AG04450 (cell line): ENCODE data around the gene GALR2. TPM values are rescaled to one million over a fixed set of nuclear protein-coding genes. Genes with fewer than 3 reads are reported as not detected.

ENCODE experiments used
- CTCF ChIA-PET: fragments of 300-600, 350-600 bp; formaldehyde crosslinking; extraction: SDS; loops from one replicate; lab custom pipeline; 2022; ENCODE audit warnings: antibody characterized with exemption, inconsistent platforms; lab: Charles Lee
- POLR2A ChIA-PET: fragments of 350-600 bp; formaldehyde crosslinking; extraction: SDS; loops from one replicate; lab custom pipeline; 2021; ENCODE audit warnings: antibody characterized with exemption, inconsistent platforms; lab: Yijun Ruan, JAX
- DNase-seq: peaks from one replicate; pipeline ENCODE4 v3.0.0-alpha.2; 2011; ENCODE audit warnings: low read depth, low spot score
- H3K27ac ChIP-seq: one replicate; pipeline ENCODE4 v1.5.1; 2012; ENCODE audit warnings: low read depth, low read length, control low read depth
- H3K27me3 ChIP-seq: one replicate; pipeline ENCODE4 v1.6.0; 2012; ENCODE audit warnings: low read length; ENCODE audit not compliant: control insufficient read depth, insufficient read depth
- H3K4me3 ChIP-seq: 2 replicates; pipeline ENCODE4 v1.5.1; 2011; ENCODE audit warnings: mild to moderate bottlenecking, low read depth, low read length, control low read depth
- H3K9me3 ChIP-seq: 2 replicates; pipeline ENCODE4 v1.5.1; 2012; ENCODE audit warnings: low read length; ENCODE audit not compliant: control insufficient read depth, insufficient read depth
- polyA plus RNA-seq: library from polyadenylated mRNA; depleted of rRNA; stranded (reverse); fragments of >200 nt; gene quantifications from 2 replicates; pipeline ENCODE4 v1.2.3, GENCODE V29; 2011
- TF ChIP-seq, protein P1 (sequence below): IDR thresholded peaks from 2 replicates; pipeline ENCODE4 v1.5.1; 2011; ENCODE audit warnings: low read depth, low read length, control low read depth, inconsistent platforms

Gene GALR2
- polyA plus RNA-seq, 1 experiment, result not detected

DNA sequence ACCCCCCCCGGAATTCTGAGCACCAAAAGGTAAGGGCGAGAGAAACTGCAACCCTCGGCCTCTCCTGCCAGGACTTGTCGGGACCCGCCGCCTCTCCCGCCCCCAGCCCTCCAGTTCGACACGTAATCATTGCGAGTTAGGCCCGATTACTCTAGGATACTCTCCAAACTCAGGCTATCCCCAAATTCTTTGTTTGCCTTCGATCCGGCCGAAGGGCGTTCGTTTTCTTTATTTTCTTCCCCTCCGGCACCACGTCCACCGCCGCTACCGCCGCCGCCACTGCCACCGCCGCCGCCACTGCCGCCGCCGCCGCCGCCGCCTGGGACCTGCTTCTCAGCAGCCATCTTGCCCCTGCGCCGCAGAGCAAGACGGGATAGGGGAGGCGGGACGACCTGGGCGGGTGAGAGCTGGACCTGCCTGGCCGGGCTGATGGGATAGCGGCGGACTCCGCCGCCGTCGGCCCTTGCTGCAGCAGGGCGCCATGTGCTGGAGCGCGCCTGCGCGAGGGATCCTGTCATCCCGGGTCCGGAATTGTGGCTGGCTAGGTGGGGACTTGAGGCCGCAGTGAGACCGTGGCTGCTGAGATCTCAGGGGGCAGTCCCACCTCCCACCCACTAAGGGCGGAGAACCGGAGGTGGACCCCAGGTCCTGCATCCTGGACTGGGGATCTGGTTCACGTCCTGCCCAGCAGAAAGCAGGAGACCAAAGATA lies 2.3 kb upstream of the GALR2 start, which contains the start of gene SRP68:
Gene SRP68, minus strand, starts transcription at position 370 of the 711 bp plus-strand sequence. Its CDS starts 26 bp downstream, at position 344.
- TF ChIP-seq, protein P1, sequence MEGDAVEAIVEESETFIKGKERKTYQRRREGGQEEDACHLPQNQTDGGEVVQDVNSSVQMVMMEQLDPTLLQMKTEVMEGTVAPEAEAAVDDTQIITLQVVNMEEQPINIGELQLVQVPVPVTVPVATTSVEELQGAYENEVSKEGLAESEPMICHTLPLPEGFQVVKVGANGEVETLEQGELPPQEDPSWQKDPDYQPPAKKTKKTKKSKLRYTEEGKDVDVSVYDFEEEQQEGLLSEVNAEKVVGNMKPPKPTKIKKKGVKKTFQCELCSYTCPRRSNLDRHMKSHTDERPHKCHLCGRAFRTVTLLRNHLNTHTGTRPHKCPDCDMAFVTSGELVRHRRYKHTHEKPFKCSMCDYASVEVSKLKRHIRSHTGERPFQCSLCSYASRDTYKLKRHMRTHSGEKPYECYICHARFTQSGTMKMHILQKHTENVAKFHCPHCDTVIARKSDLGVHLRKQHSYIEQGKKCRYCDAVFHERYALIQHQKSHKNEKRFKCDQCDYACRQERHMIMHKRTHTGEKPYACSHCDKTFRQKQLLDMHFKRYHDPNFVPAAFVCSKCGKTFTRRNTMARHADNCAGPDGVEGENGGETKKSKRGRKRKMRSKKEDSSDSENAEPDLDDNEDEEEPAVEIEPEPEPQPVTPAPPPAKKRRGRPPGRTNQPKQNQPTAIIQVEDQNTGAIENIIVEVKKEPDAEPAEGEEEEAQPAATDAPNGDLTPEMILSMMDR, result no peak
- CTCF ChIA-PET, result no interaction called here
- Histone ChIP-seq H3K27me3 (peaks cover 33% of the 10 kb centered on the region), H3K4me3 (peak within 1 kb of the TSS; percentile 79), H3K9me3 (peaks cover 4% of the 10 kb centered on the region; the same call in 1 of the 2 replicates), H3K27ac (peak within 1 kb of the TSS; percentile 39)
- peak; percentile 81 for DNase-seq
- POLR2A ChIA-PET, result interaction anchor here (0.8 to 1.0 kb wide), 2 partner anchors 14 to 53 kb away, joined by 3 read pairs; no protein-coding TSS in a partner anchor

GRCh38 chr17:76075364-76076145 lies 974 bp downstream of the GALR2 start:
- POLR2A ChIA-PET, result no interaction called here
- Histone ChIP-seq H3K4me3 (no peak overlapping the region), H3K27ac (no peak overlapping the region), H3K9me3 (peaks cover 4% of the 10 kb centered on the region; the same call in 1 of the 2 replicates), H3K27me3 (peaks cover 64% of the 10 kb centered on the region)
- TF ChIP-seq, protein P1, result no peak
- DNase-seq, result no peak
- CTCF ChIA-PET, result interaction anchor here (0.6 kb wide), 1 partner anchor 77 kb away, joined by 3 read pairs; no protein-coding TSS in a partner anchor

GRCh38 chr17:76076146-76076764 lies 1.7 kb downstream of the GALR2 start:
- POLR2A ChIA-PET, result no interaction called here
- no peak overlapping the region for H3K4me3 ChIP-seq
- H3K27me3 ChIP-seq, result peaks cover 66% of the 10 kb centered on the region
- H3K27ac ChIP-seq, result no peak overlapping the region
- TF ChIP-seq, protein P1, result no peak
- CTCF ChIA-PET, result no interaction called here
- H3K9me3 ChIP-seq, result peaks cover 4% of the 10 kb centered on the region; the same call in 1 of the 2 replicates
- DNase-seq, result no peak

DNA sequence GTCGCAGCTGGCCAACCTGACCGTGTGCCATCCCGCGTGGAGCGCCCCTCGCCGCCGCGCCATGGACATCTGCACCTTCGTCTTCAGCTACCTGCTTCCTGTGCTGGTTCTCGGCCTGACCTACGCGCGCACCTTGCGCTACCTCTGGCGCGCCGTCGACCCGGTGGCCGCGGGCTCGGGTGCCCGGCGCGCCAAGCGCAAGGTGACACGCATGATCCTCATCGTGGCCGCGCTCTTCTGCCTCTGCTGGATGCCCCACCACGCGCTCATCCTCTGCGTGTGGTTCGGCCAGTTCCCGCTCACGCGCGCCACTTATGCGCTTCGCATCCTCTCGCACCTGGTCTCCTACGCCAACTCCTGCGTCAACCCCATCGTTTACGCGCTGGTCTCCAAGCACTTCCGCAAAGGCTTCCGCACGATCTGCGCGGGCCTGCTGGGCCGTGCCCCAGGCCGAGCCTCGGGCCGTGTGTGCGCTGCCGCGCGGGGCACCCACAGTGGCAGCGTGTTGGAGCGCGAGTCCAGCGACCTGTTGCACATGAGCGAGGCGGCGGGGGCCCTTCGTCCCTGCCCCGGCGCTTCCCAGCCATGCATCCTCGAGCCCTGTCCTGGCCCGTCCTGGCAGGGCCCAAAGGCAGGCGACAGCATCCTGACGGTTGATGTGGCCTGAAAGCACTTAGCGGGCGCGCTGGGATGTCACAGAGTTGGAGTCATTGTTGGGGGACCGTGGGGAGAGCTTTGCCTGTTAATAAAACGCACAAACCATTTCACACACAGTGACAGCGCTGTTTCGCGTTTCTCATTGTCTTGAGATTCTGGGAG lies 2.4 kb downstream of the GALR2 start:
- TF ChIP-seq, protein P1, result no peak
- H3K27ac ChIP-seq, result no peak overlapping the region
- peaks cover 66% of the 10 kb centered on the region for H3K27me3 ChIP-seq
- CTCF ChIA-PET, result interaction anchor here (0.5 kb wide), 1 partner anchor 105 kb away, joined by 3 read pairs; no protein-coding TSS in a partner anchor
- no peak for DNase-seq
- H3K9me3 ChIP-seq, result peaks cover 4% of the 10 kb centered on the region; the same call in 1 of the 2 replicates
- H3K4me3 ChIP-seq, result no peak overlapping the region
- POLR2A ChIA-PET, result interaction anchor here (0.6 kb wide), 1 partner anchor 11 kb away, joined by 3 read pairs; no protein-coding TSS in a partner anchor
